ENCODE data around the gene OLFML2A.

GRCh38 chr9:124766326-124766725 lies 10.6 kb upstream of the OLFML2A start:
- TF ChIP-seq POLR2A (IDR thresholded peaks at IDR 0.05) = no peak
- TF ChIP-seq CTCF (IDR thresholded peaks at IDR 0.05) = no peak

Data from thyroid gland (tissue), 4 donors.